ENCODE results near the gene NFILZ.
A peak's percentile ranks its signal among the peaks of the same experiment; 100 is the strongest.

The NFILZ gene

GRCh38 chr19:8629996-8630683, at the start of gene NFILZ:
NFILZ (plus strand) TSS chr19:8630633; CDS start chr19:8676766, 46,133 bp downstream.
- Histone ChIP-seq H3K4me3 (ENCODE audit: low read depth, low read length) (peak within 1 kb of the TSS; percentile 5), H3K27me3 (ENCODE audit: control insufficient read depth, insufficient read depth, low read length) (no peaks in the 10 kb centered on the region), H3K9me3 (ENCODE audit: control insufficient read depth, insufficient read depth, low read length) (no peaks in the 10 kb centered on the region), H3K36me3 (ENCODE audit: control insufficient read depth, insufficient read depth, low read length) (no peaks in the 10 kb centered on the region), H3K4me1 (ENCODE audit: control insufficient read depth, insufficient read depth, low read length) (peaks cover 9% of the 10 kb centered on the region), H3K9ac (ENCODE audit: low read depth, low read length) (no peak within 1 kb of the TSS)

GRCh38 chr19:8580710-8581281, 49.6 kb upstream of the NFILZ start:
- peaks cover 9% of the 10 kb centered on the region for H3K4me1 ChIP-seq (ENCODE audit: control insufficient read depth, insufficient read depth, low read length)
- no peak overlapping the region for H3K4me3 ChIP-seq (ENCODE audit: low read depth, low read length)
- no peak overlapping the region for H3K9ac ChIP-seq (ENCODE audit: low read depth, low read length)
- no peaks in the 10 kb centered on the region for H3K9me3 ChIP-seq (ENCODE audit: control insufficient read depth, insufficient read depth, low read length)
- no peaks in the 10 kb centered on the region for H3K36me3 ChIP-seq (ENCODE audit: control insufficient read depth, insufficient read depth, low read length)
- no peaks in the 10 kb centered on the region for H3K27me3 ChIP-seq (ENCODE audit: control insufficient read depth, insufficient read depth, low read length)

- H3K4me1 ChIP-seq (ENCODE audit: control insufficient read depth, insufficient read depth, low read length): no peaks in the 10 kb centered on the region
- H3K4me3 ChIP-seq (ENCODE audit: low read depth, low read length): no peak overlapping the region
- no peaks in the 10 kb centered on the region for H3K27me3 ChIP-seq (ENCODE audit: control insufficient read depth, insufficient read depth, low read length)
- H3K36me3 ChIP-seq (ENCODE audit: control insufficient read depth, insufficient read depth, low read length): no peaks in the 10 kb centered on the region
- H3K9ac ChIP-seq (ENCODE audit: low read depth, low read length): no peak overlapping the region
- no peaks in the 10 kb centered on the region for H3K9me3 ChIP-seq (ENCODE audit: control insufficient read depth, insufficient read depth, low read length)
Observed at GRCh38 chr19:8584965-8585893, 45.2 kb upstream of the NFILZ start.

- Histone ChIP-seq H3K4me3 (ENCODE audit: low read depth, low read length) (no peak overlapping the region), H3K9ac (ENCODE audit: low read depth, low read length) (no peak overlapping the region), H3K4me1 (ENCODE audit: control insufficient read depth, insufficient read depth, low read length) (no peaks in the 10 kb centered on the region), H3K36me3 (ENCODE audit: control insufficient read depth, insufficient read depth, low read length) (no peaks in the 10 kb centered on the region), H3K9me3 (ENCODE audit: control insufficient read depth, insufficient read depth, low read length) (no peaks in the 10 kb centered on the region), H3K27me3 (ENCODE audit: control insufficient read depth, insufficient read depth, low read length) (peaks cover 4% of the 10 kb centered on the region)
Observed at GRCh38 chr19:8585894-8586750, 44.3 kb upstream of the NFILZ start.

GRCh38 chr19:8589177-8589714, 41.2 kb upstream of the NFILZ start:
- Histone ChIP-seq H3K9me3 (ENCODE audit: control insufficient read depth, insufficient read depth, low read length) (no peaks in the 10 kb centered on the region), H3K4me1 (ENCODE audit: control insufficient read depth, insufficient read depth, low read length) (no peaks in the 10 kb centered on the region), H3K9ac (ENCODE audit: low read depth, low read length) (no peak overlapping the region), H3K4me3 (ENCODE audit: low read depth, low read length) (no peak overlapping the region), H3K27me3 (ENCODE audit: control insufficient read depth, insufficient read depth, low read length) (peaks cover 8% of the 10 kb centered on the region), H3K36me3 (ENCODE audit: control insufficient read depth, insufficient read depth, low read length) (no peaks in the 10 kb centered on the region)

- Histone ChIP-seq H3K36me3 (ENCODE audit: control insufficient read depth, insufficient read depth, low read length) (peaks cover 4% of the 10 kb centered on the region), H3K27me3 (ENCODE audit: control insufficient read depth, insufficient read depth, low read length) (peaks cover 8% of the 10 kb centered on the region), H3K9me3 (ENCODE audit: control insufficient read depth, insufficient read depth, low read length) (no peaks in the 10 kb centered on the region), H3K4me3 (ENCODE audit: low read depth, low read length) (peak overlapping the region; percentile 66), H3K9ac (ENCODE audit: low read depth, low read length) (peak overlapping the region; percentile 5), H3K4me1 (ENCODE audit: control insufficient read depth, insufficient read depth, low read length) (no peaks in the 10 kb centered on the region)
Observed at GRCh38 chr19:8592231-8593009, 38.0 kb upstream of the NFILZ start.

GRCh38 chr19:8593931-8594330, 36.5 kb upstream of the NFILZ start:
- Histone ChIP-seq H3K9ac (ENCODE audit: low read depth, low read length) (no peak overlapping the region), H3K9me3 (ENCODE audit: control insufficient read depth, insufficient read depth, low read length) (no peaks in the 10 kb centered on the region), H3K27me3 (ENCODE audit: control insufficient read depth, insufficient read depth, low read length) (peaks cover 8% of the 10 kb centered on the region), H3K4me1 (ENCODE audit: control insufficient read depth, insufficient read depth, low read length) (no peaks in the 10 kb centered on the region), H3K4me3 (ENCODE audit: low read depth, low read length) (no peak overlapping the region), H3K36me3 (ENCODE audit: control insufficient read depth, insufficient read depth, low read length) (peaks cover 4% of the 10 kb centered on the region)

GRCh38 chr19:8595651-8596050, 34.8 kb upstream of the NFILZ start:
- no peaks in the 10 kb centered on the region for H3K9me3 ChIP-seq (ENCODE audit: control insufficient read depth, insufficient read depth, low read length)
- H3K27me3 ChIP-seq (ENCODE audit: control insufficient read depth, insufficient read depth, low read length): peaks cover 8% of the 10 kb centered on the region
- no peak overlapping the region for H3K4me3 ChIP-seq (ENCODE audit: low read depth, low read length)
- no peaks in the 10 kb centered on the region for H3K4me1 ChIP-seq (ENCODE audit: control insufficient read depth, insufficient read depth, low read length)
- H3K9ac ChIP-seq (ENCODE audit: low read depth, low read length): no peak overlapping the region
- peaks cover 4% of the 10 kb centered on the region for H3K36me3 ChIP-seq (ENCODE audit: control insufficient read depth, insufficient read depth, low read length)

GRCh38 chr19:8596168-8596567, 34.3 kb upstream of the NFILZ start:
- peaks cover 3% of the 10 kb centered on the region for H3K27me3 ChIP-seq (ENCODE audit: control insufficient read depth, insufficient read depth, low read length)
- H3K36me3 ChIP-seq (ENCODE audit: control insufficient read depth, insufficient read depth, low read length): peaks cover 8% of the 10 kb centered on the region
- H3K9me3 ChIP-seq (ENCODE audit: control insufficient read depth, insufficient read depth, low read length): no peaks in the 10 kb centered on the region

GRCh38 chr19:8600064-8600463, 30.4 kb upstream of the NFILZ start:
- Histone ChIP-seq H3K27me3 (ENCODE audit: control insufficient read depth, insufficient read depth, low read length) (no peaks in the 10 kb centered on the region), H3K4me3 (ENCODE audit: low read depth, low read length) (no peak overlapping the region), H3K36me3 (ENCODE audit: control insufficient read depth, insufficient read depth, low read length) (peaks cover 8% of the 10 kb centered on the region), H3K4me1 (ENCODE audit: control insufficient read depth, insufficient read depth, low read length) (no peaks in the 10 kb centered on the region), H3K9ac (ENCODE audit: low read depth, low read length) (no peak overlapping the region), H3K9me3 (ENCODE audit: control insufficient read depth, insufficient read depth, low read length) (no peaks in the 10 kb centered on the region)

More at GRCh38 chr19:8596168-8596567, 34.3 kb upstream of the NFILZ start:
- Histone ChIP-seq H3K4me1 (ENCODE audit: control insufficient read depth, insufficient read depth, low read length) (no peaks in the 10 kb centered on the region), H3K4me3 (ENCODE audit: low read depth, low read length) (no peak overlapping the region), H3K9ac (ENCODE audit: low read depth, low read length) (no peak overlapping the region)
